Thoracic aorta (tissue), 2 donors: Measurements from ENCODE around the gene ACTR10. TPM values are rescaled to one million over a fixed set of nuclear protein-coding genes. Genes with fewer than 3 reads are reported as not detected.
"Not testable (repeated sequence)": the region's sequence is repeated elsewhere in the genome, so short reads cannot be mapped to it uniquely, and the experiment has no call there.

Experiments
- ATAC-seq: fragments of 150-250 bp; one replicate; pipeline ENCODE4 v1.8.0; 2017; ENCODE audit warnings: low read depth; ENCODE audit not compliant: insufficient number of reproducible peaks, low FRiP score
- DNase-seq: peaks from one replicate; pipeline ENCODE4 v3.0.0-alpha.2; 2020; ENCODE audit warnings: low spot score
- H3K27ac ChIP-seq, 2 donors: fragments of 200-600 bp; sonication (generic); 1 replicate in 1 of 2; 2 replicates in 1 of 2; pipeline ENCODE4 v1.5.1; 2016; ENCODE audit warnings: mild to moderate bottlenecking in 2 of 2, moderate library complexity in 2 of 2
- H3K27me3 ChIP-seq: fragments of 200-600 bp; sonication (generic); replicated peaks from 2 replicates; pipeline ENCODE4 v1.6.0; 2016; ENCODE audit warnings: mild to moderate bottlenecking; ENCODE audit not compliant: insufficient read depth
- H3K36me3 ChIP-seq: fragments of 200-600 bp; sonication (generic); one replicate; pipeline ENCODE4 v1.5.1; 2016
- H3K4me1 ChIP-seq, 2 donors: fragments of 200-600 bp; sonication (generic); 1 replicate in 1 of 2; 2 replicates in 1 of 2; pipeline versions ENCODE4 v1.5.1 to v1.6.0; 2016; ENCODE audit warnings: low read depth in 2 of 2, mild to moderate bottlenecking in 1 of 2; ENCODE audit not compliant: control insufficient read depth in 1 of 2
- H3K4me3 ChIP-seq: fragments of 200-600 bp; sonication (generic); 2 replicates; pipeline ENCODE4 v1.5.1; 2016; ENCODE audit warnings: mild to moderate bottlenecking
- H3K9me3 ChIP-seq: fragments of 200-600 bp; sonication (generic); 2 replicates; pipeline ENCODE4 v1.5.1; 2016
- CTCF ChIP-seq: fragments of 200-600 bp; sonication (generic); IDR thresholded peaks from one replicate; pipeline ENCODE4 v1.5.1; 2019; ENCODE audit warnings: antibody characterized with exemption
- total RNA-seq, 2 donors: library from RNA; depleted of rRNA; stranded (reverse); fragments of >200 nt; gene quantifications; one replicate each; pipeline versions ENCODE4 v1.1.0 to v1.2.3, GENCODE V29; 2016

ACTR10 gene
- total RNA-seq, 2 donors from 2014 or later = 78.5 to 79.7 TPM

DNA sequence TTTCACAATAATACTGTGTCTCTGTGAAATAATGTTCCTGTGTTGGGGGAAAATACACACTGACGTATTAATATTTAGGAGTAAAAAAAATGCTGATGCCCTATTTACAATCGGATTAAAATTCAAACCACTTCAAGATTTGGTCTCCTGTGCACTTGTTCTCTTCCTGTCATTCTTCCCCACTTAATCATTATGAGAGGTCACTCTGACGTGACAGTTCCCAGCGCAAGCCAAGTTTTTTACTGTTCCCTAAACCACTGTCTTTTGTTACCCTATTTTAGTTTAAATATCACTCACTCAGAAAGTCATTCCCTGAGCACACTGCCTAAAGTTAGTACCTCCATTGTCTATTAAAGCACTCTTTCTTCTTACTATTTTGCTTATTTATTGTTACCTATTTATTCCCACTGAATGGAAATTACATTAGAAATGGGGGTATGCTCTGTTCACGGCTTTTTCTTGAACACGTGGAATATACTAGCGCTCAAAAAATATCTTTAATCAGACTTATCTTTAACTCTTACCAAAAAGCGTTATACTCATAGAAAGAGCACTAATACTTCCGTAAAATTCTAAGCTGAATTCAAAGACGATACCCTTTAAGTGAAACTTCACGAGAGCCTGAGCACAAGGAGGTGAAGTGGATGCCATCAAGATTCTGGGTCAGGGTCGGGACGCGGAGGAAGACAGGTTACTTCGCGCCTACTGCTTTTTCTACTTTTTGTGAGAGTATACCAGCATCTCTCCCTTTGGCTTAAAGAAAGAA, 44.0 kb downstream of the ACTR10 start:
- peak; percentile 7 for ATAC-seq
- no peak for TF ChIP-seq CTCF
- H3K36me3 ChIP-seq = no peaks in the 10 kb centered on the region

DNA sequence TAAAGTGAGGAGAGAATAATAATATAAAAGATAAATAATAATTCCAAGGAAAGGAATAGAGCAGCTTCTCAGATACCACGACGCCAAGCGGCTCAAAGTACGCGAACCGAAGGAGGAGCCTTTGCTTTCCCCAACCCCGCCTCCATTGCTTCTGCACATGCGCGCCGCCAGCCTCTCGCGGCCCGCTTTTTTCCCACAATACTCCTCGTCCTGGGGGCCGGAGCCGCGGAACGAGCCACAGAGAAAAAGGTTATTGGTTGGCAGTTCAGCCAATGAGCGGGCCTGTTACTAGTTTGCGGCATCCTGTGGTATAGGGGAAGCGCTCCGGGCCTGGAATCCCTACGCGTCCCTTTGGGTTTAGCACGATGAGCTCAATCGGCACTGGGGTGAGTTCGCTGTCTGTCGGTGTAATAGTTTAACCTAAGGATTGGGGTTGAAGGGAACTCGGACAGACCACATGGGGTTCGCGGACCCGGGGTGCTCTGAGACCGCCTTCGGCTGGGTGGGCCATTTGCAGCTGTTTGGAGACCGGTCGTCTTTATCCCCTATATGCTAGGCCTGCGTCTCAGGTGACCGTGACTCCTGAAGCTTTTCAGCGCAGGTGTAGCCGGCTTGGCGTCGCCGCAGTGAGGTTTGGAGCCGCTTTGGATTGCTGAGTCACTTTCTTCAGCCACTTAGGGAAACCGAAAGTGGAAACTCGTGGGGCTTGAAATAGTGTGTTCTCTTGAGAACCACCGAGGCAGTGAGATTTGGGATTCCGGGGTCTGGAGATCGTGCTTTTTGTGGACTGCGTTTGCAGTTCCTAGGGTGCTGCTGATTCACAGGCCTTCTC, 44.8 kb downstream of the ACTR10 start, which contains the start of gene PSMA3:
TSS of gene PSMA3 (plus strand) at position 288 of the 832 bp plus-strand sequence. CDS start at position 366, 78 bp downstream.
- Histone ChIP-seq H3K4me3 (peak within 1 kb of the TSS; percentile 100), H3K4me1 (peaks cover 17 to 21% of the 10 kb centered on the region in 2 donors), H3K27ac (peak within 1 kb of the TSS; percentile 96 to 99), H3K9me3 (no peaks in the 10 kb centered on the region), H3K27me3 (no peaks in the 10 kb centered on the region), H3K36me3 (no peaks in the 10 kb centered on the region)
- no peak for TF ChIP-seq CTCF
- ATAC-seq (peak; percentile 97), DNase-seq (peak; percentile 92)

More for the DNA sequence above, 44.0 kb downstream of the ACTR10 start:
- Histone ChIP-seq H3K9me3 (no peaks in the 10 kb centered on the region), H3K27me3 (no peaks in the 10 kb centered on the region), H3K4me1 (peaks cover 17 to 21% of the 10 kb centered on the region in 2 donors), H3K27ac (peak overlapping the region; percentile 96 to 99), H3K4me3 (peak overlapping the region; percentile 100)
- no peak for DNase-seq

DNA sequence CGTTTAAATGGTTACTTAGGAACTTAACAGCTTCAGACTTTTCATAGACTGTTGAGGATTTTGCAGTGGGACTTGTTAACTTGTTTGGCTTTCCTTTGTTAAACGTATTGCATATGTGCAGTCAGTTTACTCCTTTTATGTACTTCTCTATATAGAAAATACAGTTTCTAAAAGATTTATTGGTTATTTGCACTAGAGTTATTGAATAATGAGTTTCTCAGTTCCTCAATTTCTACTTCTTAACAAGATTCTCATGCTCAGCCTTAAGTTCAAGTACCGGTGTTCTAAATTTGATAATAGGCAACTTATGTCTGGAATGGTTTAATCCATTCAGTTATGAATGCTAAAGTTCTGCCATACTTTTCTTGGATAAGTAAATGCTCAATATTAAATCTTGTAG, 45.6 kb downstream of the ACTR10 start:
- Histone ChIP-seq H3K4me1 (peaks cover 17 to 21% of the 10 kb centered on the region in 2 donors), H3K27ac (peak overlapping the region; percentile 96 to 99), H3K36me3 (no peaks in the 10 kb centered on the region), H3K27me3 (no peaks in the 10 kb centered on the region), H3K9me3 (no peaks in the 10 kb centered on the region), H3K4me3 (peak overlapping the region; percentile 100)
- no peak for TF ChIP-seq CTCF
- ATAC-seq (no peak), DNase-seq (no peak)

DNA sequence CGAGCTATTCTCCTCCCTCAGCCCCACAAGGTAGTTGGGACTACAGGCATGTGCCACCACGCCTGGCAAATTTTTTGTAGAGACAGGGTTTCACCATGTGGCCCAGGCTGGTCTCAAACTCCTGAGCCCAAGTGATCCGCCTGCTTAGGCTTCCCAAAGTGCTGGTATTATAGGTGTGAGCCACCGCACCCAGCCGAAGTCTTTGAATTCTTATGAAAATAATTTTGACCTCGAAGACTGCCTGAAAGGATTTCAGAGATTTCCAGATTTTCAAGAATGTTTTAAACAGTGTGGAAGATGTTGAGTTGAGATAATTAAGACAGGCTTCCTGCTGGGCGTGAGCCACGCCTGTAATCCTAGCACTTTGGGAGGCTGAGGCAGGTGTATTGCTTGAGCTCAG, 49.7 kb downstream of the ACTR10 start:
- ATAC-seq (no peak), DNase-seq (no peak)
- H3K36me3 ChIP-seq = peaks cover 13% of the 10 kb centered on the region
- peaks cover 17 to 21% of the 10 kb centered on the region in 2 donors for H3K4me1 ChIP-seq
- no peak for TF ChIP-seq CTCF
- H3K4me3 ChIP-seq = no peak overlapping the region
- H3K9me3 ChIP-seq = no peaks in the 10 kb centered on the region
- no peak overlapping the region for H3K27ac ChIP-seq
- H3K27me3 ChIP-seq = no peaks in the 10 kb centered on the region

- no peak for TF ChIP-seq CTCF
- DNase-seq (no peak), ATAC-seq (no peak)
- Histone ChIP-seq H3K27ac (no peak overlapping the region), H3K36me3 (peaks cover 51% of the 10 kb centered on the region), H3K9me3 (no peaks in the 10 kb centered on the region), H3K4me1 (no peaks in the 10 kb centered on the region), H3K27me3 (no peaks in the 10 kb centered on the region), H3K4me3 (no peak overlapping the region)
Measured at GRCh38 chr14:58258156-58258555, 58.2 kb downstream of the ACTR10 start.

GRCh38 chr14:58262005-58262404, 62.1 kb downstream of the ACTR10 start:
- H3K27ac ChIP-seq, ATAC-seq, H3K9me3 ChIP-seq, DNase-seq, H3K4me3 ChIP-seq, H3K27me3 ChIP-seq, H3K4me1 ChIP-seq: not testable (repeated sequence)
- peaks cover 59% of the 10 kb centered on the region for H3K36me3 ChIP-seq
